Measurements from ENCODE around the gene FLG2.
A peak's percentile ranks its signal among the peaks of the same experiment; 100 is the strongest.
"Not testable (repeated sequence)": the region's sequence is repeated elsewhere in the genome, so short reads cannot be mapped to it uniquely, and the experiment has no call there.

The FLG2 gene

GRCh38 chr1:152359906-152360305 lies at the start of gene FLG2:
Gene FLG2, minus strand, starts transcription at chr1:152360006. Its CDS starts 1,122 bp downstream, at chr1:152358884.
- no peak for DNase-seq

- no peak for DNase-seq
Observed at GRCh38 chr1:152408664-152409063, 48.9 kb upstream of the FLG2 start.

GRCh38 chr1:152398812-152399698 lies 39.2 kb upstream of the FLG2 start:
- DNase-seq, result no peak

GRCh38 chr1:152397474-152397873 lies 37.7 kb upstream of the FLG2 start:
- no peak for DNase-seq

GRCh38 chr1:152394151-152394550 lies 34.3 kb upstream of the FLG2 start:
- DNase-seq, result no peak

- DNase-seq, result no peak
Observed at GRCh38 chr1:152392909-152393308, 33.1 kb upstream of the FLG2 start.

GRCh38 chr1:152388889-152389288 lies 29.1 kb upstream of the FLG2 start:
- DNase-seq, result no peak

- DNase-seq, result no peak
Observed at GRCh38 chr1:152386940-152387339, 27.1 kb upstream of the FLG2 start.

- DNase-seq, result no peak
Observed at GRCh38 chr1:152380932-152381331, 21.1 kb upstream of the FLG2 start.

GRCh38 chr1:152374451-152374850 lies 14.6 kb upstream of the FLG2 start:
- no peak for DNase-seq

GRCh38 chr1:152372672-152373071 lies 12.9 kb upstream of the FLG2 start:
- no peak for DNase-seq

- no peak for DNase-seq
Observed at GRCh38 chr1:152367436-152367835, 7.6 kb upstream of the FLG2 start.

- no peak for DNase-seq
Observed at GRCh38 chr1:152356736-152357135, 3.1 kb downstream of the FLG2 start.

GRCh38 chr1:152349611-152350010 lies 10.2 kb downstream of the FLG2 start:
- no peak for DNase-seq

GRCh38 chr1:152348447-152348846 lies 11.4 kb downstream of the FLG2 start:
- no peak for DNase-seq

GRCh38 chr1:152347116-152347728 lies 12.6 kb downstream of the FLG2 start:
- DNase-seq, result peak; percentile 4

GRCh38 chr1:152344438-152344837 lies 15.4 kb downstream of the FLG2 start:
- no peak for DNase-seq

GRCh38 chr1:152343006-152343405 lies 16.8 kb downstream of the FLG2 start:
- no peak for DNase-seq

- no peak for DNase-seq
Observed at GRCh38 chr1:152335399-152335798, 24.4 kb downstream of the FLG2 start.

GRCh38 chr1:152328801-152329391 lies 30.9 kb downstream of the FLG2 start:
- no peak for DNase-seq

- DNase-seq, result no peak
Observed at GRCh38 chr1:152325111-152325510, 34.7 kb downstream of the FLG2 start, which contains the start of gene FLG. Gene FLG, minus strand, starts transcription at chr1:152325239. Its CDS starts 9,783 bp downstream, at chr1:152315456.

GRCh38 chr1:152313970-152314369 lies 45.8 kb downstream of the FLG2 start:
- no peak for DNase-seq

- DNase-seq, result no peak
Observed at GRCh38 chr1:152313319-152313801, 46.4 kb downstream of the FLG2 start.

GRCh38 chr1:152312169-152312568 lies 47.6 kb downstream of the FLG2 start:
- not testable (repeated sequence) for DNase-seq
